ENCODE results near the gene ARFIP2. TPM values are rescaled to one million over a fixed set of nuclear protein-coding genes. Genes with fewer than 3 reads are reported as not detected.
"Not testable (repeated sequence)": the region's sequence is repeated elsewhere in the genome, so short reads cannot be mapped to it uniquely, and the experiment has no call there.

The ARFIP2 gene, protein sequence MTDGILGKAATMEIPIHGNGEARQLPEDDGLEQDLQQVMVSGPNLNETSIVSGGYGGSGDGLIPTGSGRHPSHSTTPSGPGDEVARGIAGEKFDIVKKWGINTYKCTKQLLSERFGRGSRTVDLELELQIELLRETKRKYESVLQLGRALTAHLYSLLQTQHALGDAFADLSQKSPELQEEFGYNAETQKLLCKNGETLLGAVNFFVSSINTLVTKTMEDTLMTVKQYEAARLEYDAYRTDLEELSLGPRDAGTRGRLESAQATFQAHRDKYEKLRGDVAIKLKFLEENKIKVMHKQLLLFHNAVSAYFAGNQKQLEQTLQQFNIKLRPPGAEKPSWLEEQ
- total RNA-seq: 37.9 and 47.1 TPM in 2 replicates
- polyA plus RNA-seq (2012): 65.3 TPM

- DNase-seq (ENCODE audit: low read depth): peak; percentile 98
These were observed at the start of gene ARFIP2, which contains the start of gene TIMM10B for GRCh38 chr11:6481012-6481923. ARFIP2 (minus strand) TSS chr11:6481331; CDS start chr11:6480421, 910 bp downstream. TIMM10B (plus strand) TSS chr11:6481501; CDS start chr11:6481517, 16 bp downstream.

DNA sequence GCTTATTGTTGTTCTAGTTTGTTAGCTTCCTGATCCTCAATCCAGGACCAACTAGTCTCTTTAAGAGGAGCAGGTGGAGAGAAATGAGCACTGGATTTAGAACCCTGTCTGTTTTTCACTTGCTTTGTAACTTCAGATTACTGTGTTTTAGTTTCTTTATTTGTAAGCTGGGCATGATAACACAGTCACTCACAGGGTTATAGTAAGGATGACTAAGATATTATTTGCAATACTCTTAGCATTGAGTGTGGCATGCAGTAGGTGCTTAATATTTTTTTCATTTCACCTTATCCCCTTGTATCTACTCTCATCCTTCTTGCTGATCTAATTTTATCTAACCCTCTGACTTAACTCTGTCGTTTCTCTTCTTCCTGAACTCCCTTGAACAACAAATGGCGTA, 49.7 kb upstream of the ARFIP2 start:
- DNase-seq (ENCODE audit: low read depth): no peak

DNA sequence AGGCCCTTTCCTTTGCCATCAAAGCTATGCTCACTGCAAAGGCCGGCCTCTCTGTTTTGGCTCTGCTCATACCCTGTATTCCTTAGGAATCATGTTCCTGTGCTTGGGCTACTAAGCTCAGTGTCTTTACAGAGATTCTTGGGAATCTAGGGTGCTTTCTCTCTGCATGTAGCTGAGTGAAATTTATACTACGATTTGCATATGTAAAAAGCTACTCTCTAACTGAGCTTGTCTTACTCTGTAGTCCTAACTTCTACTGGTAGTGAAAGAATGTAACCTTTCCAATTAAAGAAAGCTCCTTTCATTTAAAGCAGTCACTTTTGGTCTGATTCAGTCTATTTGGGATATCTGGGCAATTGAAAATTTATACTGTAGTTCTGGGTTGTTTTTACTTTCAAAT, 48.1 kb upstream of the ARFIP2 start:
- no peak for DNase-seq (ENCODE audit: low read depth)

GRCh38 chr11:6526411-6527135, 45.4 kb upstream of the ARFIP2 start:
- DNase-seq (ENCODE audit: low read depth): peak; percentile 74

DNA sequence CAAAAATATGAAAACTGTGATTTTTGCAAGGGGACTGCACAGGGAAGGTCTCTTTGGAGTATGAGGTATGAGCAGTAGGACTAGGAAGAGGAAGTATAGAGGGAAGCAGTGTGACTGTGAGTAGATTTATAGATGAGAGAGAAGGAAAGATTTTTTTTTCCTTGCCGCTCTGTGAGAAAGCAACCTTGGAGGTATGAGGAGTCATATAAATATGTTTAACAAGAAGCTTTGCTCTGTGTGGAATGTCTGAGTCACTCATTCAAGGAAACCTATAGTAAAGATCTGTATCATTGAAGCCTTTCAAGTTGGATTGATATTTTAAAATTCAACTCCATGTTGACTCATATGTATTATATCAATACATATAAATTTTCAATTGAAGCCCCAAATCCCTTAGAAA, 42.1 kb upstream of the ARFIP2 start:
- no peak for DNase-seq (ENCODE audit: low read depth)

GRCh38 chr11:6521946-6522345, 40.8 kb upstream of the ARFIP2 start:
- not testable (repeated sequence) for DNase-seq (ENCODE audit: low read depth)

DNA sequence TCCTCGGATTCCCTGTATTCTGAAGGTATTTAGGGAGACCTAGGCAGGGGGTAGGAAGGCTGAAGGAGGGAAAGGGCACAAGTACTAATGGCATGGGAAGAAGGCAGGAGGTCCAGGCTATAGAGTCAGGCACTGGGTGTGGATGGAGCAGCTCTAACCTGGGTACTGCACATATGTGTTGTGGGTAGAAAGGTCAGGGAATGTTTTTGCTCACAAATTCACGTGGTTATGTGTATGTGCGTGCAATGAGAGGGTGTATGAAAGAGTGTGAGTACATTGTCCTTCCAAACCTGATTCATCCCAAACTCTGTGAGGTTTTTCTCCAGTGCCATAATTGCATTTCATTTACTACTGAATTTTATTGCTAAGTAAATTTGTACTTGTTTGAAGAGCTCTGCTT, 39.1 kb upstream of the ARFIP2 start:
- DNase-seq (ENCODE audit: low read depth): no peak

DNA sequence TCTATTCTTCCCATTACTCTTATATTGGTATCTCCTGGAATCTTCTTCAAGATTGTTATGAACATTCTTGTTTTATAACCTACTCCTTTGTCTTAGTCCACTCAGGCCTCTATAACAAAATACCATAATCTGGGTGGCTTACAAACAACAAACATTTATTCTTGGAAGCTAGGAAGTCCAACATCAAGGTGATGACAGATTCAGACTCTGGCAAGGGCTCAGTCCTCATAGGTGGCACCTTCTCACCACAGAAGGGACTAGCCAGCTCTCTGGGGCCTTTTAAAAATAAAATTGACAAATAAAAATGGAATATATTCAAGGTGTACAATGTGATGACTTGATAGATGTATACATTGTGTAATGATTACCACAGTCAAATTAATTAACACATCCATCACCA, 35.7 kb upstream of the ARFIP2 start:
- no peak for DNase-seq (ENCODE audit: low read depth)

DNA sequence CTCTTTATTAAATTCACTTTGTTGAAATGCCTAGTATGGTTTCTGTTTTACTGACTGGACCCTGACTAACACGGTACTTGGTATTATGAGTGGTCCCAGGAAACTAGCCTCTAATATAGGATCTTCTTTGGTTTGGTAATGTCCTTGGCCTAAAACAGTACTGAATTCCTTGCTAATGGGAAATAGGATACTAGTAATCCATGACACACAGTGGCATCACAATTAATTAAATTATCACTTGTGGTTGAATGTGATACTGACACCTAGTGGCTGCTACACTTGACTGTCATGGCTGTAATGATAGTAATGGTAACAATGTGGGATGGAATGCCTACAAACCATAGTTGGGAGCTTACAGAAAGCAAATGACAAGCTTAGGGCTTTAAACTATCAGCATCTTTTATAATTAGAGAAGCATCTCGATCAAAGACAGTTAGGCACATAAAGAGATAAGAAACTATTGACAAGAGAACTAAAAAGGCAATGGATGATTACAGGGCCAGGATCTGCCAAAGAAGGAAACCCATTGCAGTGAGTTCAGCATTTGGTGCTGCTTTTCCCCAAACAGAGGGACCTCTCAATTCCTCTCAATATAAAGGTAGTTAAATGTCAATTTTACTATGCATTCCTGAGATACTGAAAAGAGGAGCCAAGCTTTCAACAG, 24.6 kb upstream of the ARFIP2 start:
- peak; percentile 72 for DNase-seq (ENCODE audit: low read depth)

DNA sequence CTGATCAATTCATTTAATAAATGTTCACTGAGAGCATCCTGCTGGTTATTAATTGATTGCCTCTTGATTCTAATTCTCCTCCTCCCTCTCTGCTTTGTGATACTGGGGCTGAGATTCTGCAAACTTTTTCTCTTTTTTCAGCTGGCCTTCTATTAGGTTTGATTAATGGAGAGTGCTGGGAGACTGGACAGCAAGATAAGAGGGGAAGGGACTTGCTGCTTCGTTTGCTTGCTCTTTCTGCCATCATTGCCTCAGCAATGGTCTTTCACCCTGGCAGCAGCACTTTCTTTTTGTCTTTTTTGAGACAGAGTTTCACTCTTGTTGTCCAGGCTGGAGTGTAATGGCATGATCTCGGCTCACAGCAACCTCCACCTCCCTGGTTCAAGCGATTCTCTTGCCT, 23.0 kb upstream of the ARFIP2 start:
- no peak for DNase-seq (ENCODE audit: low read depth)

- DNase-seq (ENCODE audit: low read depth): no peak
These were observed 21.3 kb upstream of the ARFIP2 start for GRCh38 chr11:6502382-6502781.

- no peak for DNase-seq (ENCODE audit: low read depth)
These were observed 17.4 kb upstream of the ARFIP2 start for GRCh38 chr11:6498544-6498943.

DNA sequence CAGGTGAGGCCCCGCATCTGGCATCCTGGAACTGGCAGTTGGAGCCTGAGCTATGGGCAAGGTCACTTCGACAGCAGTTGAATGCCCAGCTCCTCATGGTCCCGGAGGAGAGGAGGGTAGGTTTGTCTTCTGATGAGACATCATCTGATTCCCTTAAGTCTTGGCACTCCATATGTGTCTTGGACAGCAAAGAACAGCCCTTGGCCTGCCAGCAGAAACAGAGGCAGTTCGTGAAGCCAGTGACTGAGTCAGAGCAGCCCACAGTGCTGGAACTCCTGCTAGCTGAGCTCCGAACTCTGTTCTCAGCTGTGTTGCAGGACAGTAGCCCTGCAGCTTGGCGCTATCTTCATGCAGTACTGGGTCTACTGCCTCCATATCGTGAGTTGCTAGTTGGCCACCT, 17.0 kb upstream of the ARFIP2 start:
- DNase-seq (ENCODE audit: low read depth): no peak

DNA sequence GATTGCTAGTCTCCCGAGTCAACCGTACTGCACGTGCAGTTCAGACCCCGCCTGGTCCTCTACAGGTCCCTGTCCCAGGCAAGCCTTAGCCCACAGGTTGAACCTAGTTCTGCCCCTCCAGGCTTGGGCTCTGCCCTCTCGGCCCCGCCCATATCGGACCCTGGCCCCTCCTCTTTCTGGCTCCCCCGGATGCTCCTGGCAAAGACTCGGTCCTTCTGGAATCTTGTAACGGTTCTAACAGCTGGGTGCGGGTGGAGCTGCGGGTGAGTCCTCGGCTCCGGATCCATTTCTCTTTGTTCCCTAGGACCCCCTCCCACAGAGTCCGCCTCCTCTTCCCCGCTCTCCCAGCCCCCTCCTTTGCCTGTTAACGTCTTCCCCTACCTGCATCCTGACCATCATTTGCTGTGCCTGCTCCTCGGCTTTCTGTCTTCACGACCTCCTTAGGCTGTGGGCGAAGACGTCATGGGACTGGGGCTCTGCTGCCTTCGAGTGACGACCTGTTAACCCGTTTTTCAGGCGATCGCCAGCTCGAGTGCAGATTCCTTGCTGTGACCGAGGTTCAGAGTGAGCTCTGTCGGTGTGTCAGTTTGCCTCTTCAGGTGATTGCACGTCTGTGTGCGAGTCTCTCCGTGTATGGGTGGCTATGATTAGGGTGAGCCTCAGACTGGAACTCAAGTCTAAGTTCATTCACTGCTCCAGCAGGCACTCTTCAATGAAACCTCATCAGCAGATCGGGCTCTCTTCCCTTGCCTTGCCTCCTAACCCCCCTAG, 16.1 kb upstream of the ARFIP2 start, which contains the start of gene DNHD1:
Gene DNHD1 (plus strand): TSS at position 212 of the 771 bp plus-strand sequence. CDS start 936 bp downstream, outside the sequence.
- DNase-seq (ENCODE audit: low read depth): no peak

- no peak for DNase-seq (ENCODE audit: low read depth)
These were observed 8.2 kb upstream of the ARFIP2 start for GRCh38 chr11:6489306-6489705.

DNA sequence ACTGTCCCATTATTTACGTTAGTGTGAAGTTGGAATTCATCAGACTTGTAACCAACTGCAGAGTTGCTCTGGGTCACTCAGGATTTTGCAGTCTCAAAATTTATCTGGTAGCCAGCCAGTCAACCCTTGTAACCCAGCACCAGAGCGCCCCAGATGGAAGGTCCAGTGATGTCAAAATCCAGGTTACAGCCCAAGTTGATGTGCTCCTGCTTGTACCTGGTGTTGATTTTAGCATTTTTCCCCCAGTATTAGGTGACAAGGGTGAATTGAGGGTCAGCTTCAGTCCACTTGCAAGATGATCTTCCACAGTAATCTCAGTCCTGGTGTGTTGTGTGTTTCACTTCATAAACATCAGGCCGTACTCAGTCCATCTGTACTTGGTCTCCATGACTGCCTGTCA, 7.7 kb upstream of the ARFIP2 start:
- DNase-seq (ENCODE audit: low read depth): no peak

GRCh38 chr11:6488342-6488741, 7.2 kb upstream of the ARFIP2 start:
- no peak for DNase-seq (ENCODE audit: low read depth)

DNA sequence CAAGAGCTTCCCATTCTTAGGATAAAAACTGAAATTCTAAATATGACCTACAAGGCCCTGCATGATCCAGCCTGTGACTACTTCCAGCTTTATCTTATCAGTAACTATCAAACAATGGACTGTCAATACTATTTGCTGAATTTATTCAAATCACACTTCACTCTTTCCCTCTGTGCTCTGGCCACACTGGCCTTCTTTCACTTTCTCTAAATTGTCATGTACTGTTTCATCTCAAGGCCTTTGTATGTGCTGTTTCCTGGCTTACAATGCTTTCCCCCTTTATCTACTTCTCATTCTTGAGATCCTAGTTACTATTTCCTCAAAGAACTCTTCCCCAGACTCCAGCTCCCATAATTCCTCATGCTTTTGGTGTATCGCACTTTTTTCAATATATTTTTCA, 5.8 kb upstream of the ARFIP2 start:
- DNase-seq (ENCODE audit: low read depth): no peak

- no peak for DNase-seq (ENCODE audit: low read depth)
These were observed 5.1 kb upstream of the ARFIP2 start for GRCh38 chr11:6486256-6486655.

GRCh38 chr11:6485661-6486060, 4.5 kb upstream of the ARFIP2 start:
- DNase-seq (ENCODE audit: low read depth): no peak
